Liver (tissue), 9 donors: ENCODE measurements around the gene IFNG-AS1. TPM values are rescaled to one million over a fixed set of nuclear protein-coding genes. Genes with fewer than 3 reads are reported as not detected.

Experiments used
- DNase-seq: peaks from one replicate; pipeline ENCODE4 v3.0.0-alpha.2; 2017; ENCODE audit warnings: low spot score
- H3K27ac ChIP-seq, 2 donors: one replicate each; pipeline ENCODE4 v1.7.0; 2013; ENCODE audit warnings: inconsistent platforms in 2 of 2, low read length in 2 of 2, control low read depth in 1 of 2, low read depth in 1 of 2, mild to moderate bottlenecking in 1 of 2
- H3K27me3 ChIP-seq, 4 donors: one replicate each; pipeline versions ENCODE4 v1.6.1 to v1.7.0; 2013; ENCODE audit warnings: low read length in 3 of 4, inconsistent platforms in 1 of 4, mild to moderate bottlenecking in 1 of 4, moderate library complexity in 1 of 4; ENCODE audit not compliant: control insufficient read depth in 4 of 4, insufficient read depth in 4 of 4
- H3K36me3 ChIP-seq, 4 donors: one replicate each; pipeline versions ENCODE4 v1.6.1 to v1.7.0; 2013; ENCODE audit warnings: low read length in 3 of 4, mild to moderate bottlenecking in 3 of 4, low read depth in 1 of 4, moderate library complexity in 1 of 4; ENCODE audit not compliant: control insufficient read depth in 4 of 4, insufficient read depth in 3 of 4
- H3K4me1 ChIP-seq, 4 donors: one replicate each; pipeline versions ENCODE4 v1.6.1 to v1.7.0; 2013; ENCODE audit warnings: low read length in 3 of 4, mild to moderate bottlenecking in 3 of 4, moderate library complexity in 1 of 4; ENCODE audit not compliant: control insufficient read depth in 4 of 4, insufficient read depth in 4 of 4
- H3K4me3 ChIP-seq, 3 donors: one replicate each; pipeline versions ENCODE4 v1.6.1 to v1.7.0; 2013; ENCODE audit warnings: low read length in 3 of 3, control low read depth in 1 of 3, low read depth in 1 of 3, mild to moderate bottlenecking in 1 of 3
- H3K9ac ChIP-seq, 2 donors: one replicate each; pipeline ENCODE4 v1.7.0; 2013; ENCODE audit warnings: low read length in 2 of 2, mild to moderate bottlenecking in 2 of 2, moderate library complexity in 2 of 2, control low read depth in 1 of 2, low read depth in 1 of 2
- H3K9me3 ChIP-seq, 4 donors: one replicate each; pipeline versions ENCODE4 v1.6.1 to v1.7.0; 2013; ENCODE audit warnings: low read length in 3 of 4; ENCODE audit not compliant: control insufficient read depth in 4 of 4
- EGR1 ChIP-seq, 2 donors: IDR thresholded peaks; 2 replicates each; pipeline ENCODE4 v1.6.1; 2016 to 2018; ENCODE audit warnings: antibody characterized with exemption in 2 of 2, low read depth in 2 of 2
- FOXA1 ChIP-seq: IDR thresholded peaks from 2 replicates; pipeline ENCODE4 v1.6.1; 2016; ENCODE audit warnings: antibody characterized with exemption
- FOXA2 ChIP-seq: IDR thresholded peaks from 2 replicates; pipeline ENCODE4 v1.6.1; 2016; ENCODE audit warnings: antibody characterized with exemption
- GABPA ChIP-seq, 2 donors: IDR thresholded peaks in 1 of 2; conservative IDR thresholded peaks in 1 of 2; 2 replicates each; pipeline ENCODE4 v1.6.1; 2016; ENCODE audit warnings: antibody characterized with exemption in 2 of 2, mild to moderate bottlenecking in 1 of 2, moderate library complexity in 1 of 2
- HNF4A ChIP-seq, 2 donors: conservative IDR thresholded peaks; 2 replicates each; pipeline ENCODE4 v1.6.1; 2016; ENCODE audit warnings: antibody characterized with exemption in 2 of 2, mild to moderate bottlenecking in 2 of 2
- HNF4G ChIP-seq: IDR thresholded peaks from 2 replicates; pipeline ENCODE4 v1.6.1; 2016; ENCODE audit warnings: antibody characterized with exemption
- JUND ChIP-seq, 2 donors: IDR thresholded peaks; 2 replicates each; pipeline ENCODE4 v1.6.1; 2016; ENCODE audit warnings: antibody characterized with exemption in 2 of 2
- NR2F2 ChIP-seq: IDR thresholded peaks from 2 replicates; pipeline ENCODE4 v1.6.1; 2016; ENCODE audit warnings: antibody characterized with exemption
- RAD21 ChIP-seq, 2 donors: IDR thresholded peaks; 2 replicates each; pipeline ENCODE4 v1.6.1; 2016; ENCODE audit warnings: antibody characterized with exemption in 2 of 2, mild to moderate bottlenecking in 2 of 2
- RXRA ChIP-seq, 2 donors: IDR thresholded peaks; 2 replicates each; pipeline ENCODE4 v1.6.1; 2017 to 2018; ENCODE audit warnings: antibody characterized with exemption in 2 of 2, mild to moderate bottlenecking in 1 of 2
- SP1 ChIP-seq: IDR thresholded peaks from 2 replicates; pipeline ENCODE4 v1.6.1; 2018; ENCODE audit warnings: antibody characterized with exemption, mild to moderate bottlenecking
- TAF1 ChIP-seq: conservative IDR thresholded peaks from 2 replicates; pipeline ENCODE4 v1.6.1; 2016; ENCODE audit warnings: antibody characterized with exemption, mild to moderate bottlenecking
- YY1 ChIP-seq: IDR thresholded peaks from 2 replicates; pipeline ENCODE4 v1.6.1; 2016; ENCODE audit warnings: antibody characterized with exemption, mild to moderate bottlenecking
- WGBS: extraction: QIAGEN DNeasy Blood & Tissue Kit; methylation state at CpG from one replicate; pipeline ENCODE4 v1.1.7; 2013; 5-methylcytosine and 5-hydroxymethylcytosine counted together
- polyA plus RNA-seq, 2 donors: library from polyadenylated mRNA; stranded (reverse) in 1 of 2; unstranded in 1 of 2; fragments of 200-250 nt in 1 of 2; fragments of >200 nt in 1 of 2; fragmentation: Nextera tagmentation in 1 of 2; extraction: Ambion mirVana in 1 of 2; gene quantifications; one replicate each; pipeline versions ENCODE4 v1.2.1 to v1.2.3, GENCODE V29; 2013 to 2015
- total RNA-seq, 2 donors: library from RNA; depleted of rRNA; stranded (reverse); fragments of >200 nt; gene quantifications; one replicate each; pipeline ENCODE4 v1.2.3, GENCODE V29; 2014
- TF ChIP-seq, protein P1 (sequence below): fragments of 150-350 bp; IDR thresholded peaks from 2 replicates; pipeline ENCODE4 v1.5.1; 2017; ENCODE audit warnings: improper control_type of control experiment, low read depth, low read length; ENCODE audit not compliant: missing input control
- TF ChIP-seq, protein P2 (sequence below): IDR thresholded peaks from 2 replicates; pipeline ENCODE4 v1.6.1; 2016; ENCODE audit warnings: antibody characterized with exemption
- TF ChIP-seq, protein P3 (sequence below): IDR thresholded peaks from 2 replicates; pipeline ENCODE4 v1.6.1; 2016; ENCODE audit warnings: antibody characterized with exemption
- TF ChIP-seq, protein P4 (sequence below): IDR thresholded peaks from 2 replicates; pipeline ENCODE4 v1.6.1; 2016; ENCODE audit warnings: antibody characterized with exemption
- TF ChIP-seq, protein P5 (sequence below): IDR thresholded peaks from 2 replicates; pipeline ENCODE4 v1.6.1; 2016; ENCODE audit warnings: antibody characterized with exemption, mild to moderate bottlenecking
- donor health status: healthy.
- donor health status: healthy.
- donor health status: healthy.
- donor health status: healthy.
- donor health status: healthy.

Gene IFNG-AS1
- total and polyA plus RNA-seq, 4 donors = 0.24 to 1.0 TPM; not detected in 2

DNA sequence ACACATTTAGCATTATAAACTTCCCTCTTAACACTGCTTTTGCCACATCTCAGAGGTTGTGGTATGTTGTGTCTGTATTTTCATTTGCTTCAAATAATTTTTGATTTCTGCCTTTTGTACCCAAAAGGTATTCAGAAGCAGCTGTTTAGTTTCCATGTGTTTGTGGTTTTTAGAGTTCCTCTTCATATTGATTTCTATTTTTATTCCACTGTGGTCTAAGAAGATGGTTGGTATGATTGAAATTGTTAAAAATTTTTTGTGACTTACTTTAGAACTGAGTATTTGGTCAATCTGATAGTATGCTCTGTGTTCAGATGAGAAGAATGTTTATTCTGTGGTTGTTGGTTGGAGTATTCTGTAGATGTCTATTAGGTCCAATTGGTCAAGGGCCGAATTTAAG, 76.4 kb downstream of the IFNG-AS1 start:
- WGBS = 68% methylated on average over 1 of the region's 1 CpG
- Histone ChIP-seq H3K27ac (no peak overlapping the region), H3K4me1 (no peaks in the 10 kb centered on the region), H3K36me3 (no peaks in the 10 kb centered on the region), H3K4me3 (no peak overlapping the region), H3K9ac (no peak overlapping the region), H3K27me3 (peaks cover 0 to 3% (median 0%) of the 10 kb centered on the region in 4 donors), H3K9me3 (peaks cover 0 to 27% (median 3%) of the 10 kb centered on the region in 4 donors)
- TF ChIP-seq, protein P1, sequence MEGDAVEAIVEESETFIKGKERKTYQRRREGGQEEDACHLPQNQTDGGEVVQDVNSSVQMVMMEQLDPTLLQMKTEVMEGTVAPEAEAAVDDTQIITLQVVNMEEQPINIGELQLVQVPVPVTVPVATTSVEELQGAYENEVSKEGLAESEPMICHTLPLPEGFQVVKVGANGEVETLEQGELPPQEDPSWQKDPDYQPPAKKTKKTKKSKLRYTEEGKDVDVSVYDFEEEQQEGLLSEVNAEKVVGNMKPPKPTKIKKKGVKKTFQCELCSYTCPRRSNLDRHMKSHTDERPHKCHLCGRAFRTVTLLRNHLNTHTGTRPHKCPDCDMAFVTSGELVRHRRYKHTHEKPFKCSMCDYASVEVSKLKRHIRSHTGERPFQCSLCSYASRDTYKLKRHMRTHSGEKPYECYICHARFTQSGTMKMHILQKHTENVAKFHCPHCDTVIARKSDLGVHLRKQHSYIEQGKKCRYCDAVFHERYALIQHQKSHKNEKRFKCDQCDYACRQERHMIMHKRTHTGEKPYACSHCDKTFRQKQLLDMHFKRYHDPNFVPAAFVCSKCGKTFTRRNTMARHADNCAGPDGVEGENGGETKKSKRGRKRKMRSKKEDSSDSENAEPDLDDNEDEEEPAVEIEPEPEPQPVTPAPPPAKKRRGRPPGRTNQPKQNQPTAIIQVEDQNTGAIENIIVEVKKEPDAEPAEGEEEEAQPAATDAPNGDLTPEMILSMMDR = no peak
- TF ChIP-seq EGR1 (IDR thresholded peaks at IDR 0.05; ENCODE audit: low read depth in 2 of 2) = no peak
- TF ChIP-seq RAD21 (IDR thresholded peaks at IDR 0.05) = no peak
- TF ChIP-seq, protein P2, sequence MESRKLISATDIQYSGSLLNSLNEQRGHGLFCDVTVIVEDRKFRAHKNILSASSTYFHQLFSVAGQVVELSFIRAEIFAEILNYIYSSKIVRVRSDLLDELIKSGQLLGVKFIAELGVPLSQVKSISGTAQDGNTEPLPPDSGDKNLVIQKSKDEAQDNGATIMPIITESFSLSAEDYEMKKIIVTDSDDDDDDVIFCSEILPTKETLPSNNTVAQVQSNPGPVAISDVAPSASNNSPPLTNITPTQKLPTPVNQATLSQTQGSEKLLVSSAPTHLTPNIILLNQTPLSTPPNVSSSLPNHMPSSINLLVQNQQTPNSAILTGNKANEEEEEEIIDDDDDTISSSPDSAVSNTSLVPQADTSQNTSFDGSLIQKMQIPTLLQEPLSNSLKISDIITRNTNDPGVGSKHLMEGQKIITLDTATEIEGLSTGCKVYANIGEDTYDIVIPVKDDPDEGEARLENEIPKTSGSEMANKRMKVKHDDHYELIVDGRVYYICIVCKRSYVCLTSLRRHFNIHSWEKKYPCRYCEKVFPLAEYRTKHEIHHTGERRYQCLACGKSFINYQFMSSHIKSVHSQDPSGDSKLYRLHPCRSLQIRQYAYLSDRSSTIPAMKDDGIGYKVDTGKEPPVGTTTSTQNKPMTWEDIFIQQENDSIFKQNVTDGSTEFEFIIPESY = no peak
- no peak for TF ChIP-seq HNF4A (conservative IDR thresholded peaks at IDR 0.05)
- TF ChIP-seq JUND (IDR thresholded peaks at IDR 0.05) = no peak
- TF ChIP-seq FOXA1 = no peak
- TF ChIP-seq YY1 = no peak
- TF ChIP-seq FOXA2 = no peak
- no peak for TF ChIP-seq RXRA (IDR thresholded peaks at IDR 0.05)
- TF ChIP-seq HNF4G = no peak
- no peak for TF ChIP-seq SP1
- TF ChIP-seq, protein P3, sequence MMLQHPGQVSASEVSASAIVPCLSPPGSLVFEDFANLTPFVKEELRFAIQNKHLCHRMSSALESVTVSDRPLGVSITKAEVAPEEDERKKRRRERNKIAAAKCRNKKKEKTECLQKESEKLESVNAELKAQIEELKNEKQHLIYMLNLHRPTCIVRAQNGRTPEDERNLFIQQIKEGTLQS = no peak
- no peak for TF ChIP-seq GABPA (IDR thresholded peaks at IDR 0.05 in 1 of 2, conservative IDR thresholded peaks at IDR 0.05 in 1 of 2)
- TF ChIP-seq, protein P4, sequence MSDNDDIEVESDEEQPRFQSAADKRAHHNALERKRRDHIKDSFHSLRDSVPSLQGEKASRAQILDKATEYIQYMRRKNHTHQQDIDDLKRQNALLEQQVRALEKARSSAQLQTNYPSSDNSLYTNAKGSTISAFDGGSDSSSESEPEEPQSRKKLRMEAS = no peak
- TF ChIP-seq TAF1 = no peak
- TF ChIP-seq NR2F2 = no peak
- TF ChIP-seq, protein P5, sequence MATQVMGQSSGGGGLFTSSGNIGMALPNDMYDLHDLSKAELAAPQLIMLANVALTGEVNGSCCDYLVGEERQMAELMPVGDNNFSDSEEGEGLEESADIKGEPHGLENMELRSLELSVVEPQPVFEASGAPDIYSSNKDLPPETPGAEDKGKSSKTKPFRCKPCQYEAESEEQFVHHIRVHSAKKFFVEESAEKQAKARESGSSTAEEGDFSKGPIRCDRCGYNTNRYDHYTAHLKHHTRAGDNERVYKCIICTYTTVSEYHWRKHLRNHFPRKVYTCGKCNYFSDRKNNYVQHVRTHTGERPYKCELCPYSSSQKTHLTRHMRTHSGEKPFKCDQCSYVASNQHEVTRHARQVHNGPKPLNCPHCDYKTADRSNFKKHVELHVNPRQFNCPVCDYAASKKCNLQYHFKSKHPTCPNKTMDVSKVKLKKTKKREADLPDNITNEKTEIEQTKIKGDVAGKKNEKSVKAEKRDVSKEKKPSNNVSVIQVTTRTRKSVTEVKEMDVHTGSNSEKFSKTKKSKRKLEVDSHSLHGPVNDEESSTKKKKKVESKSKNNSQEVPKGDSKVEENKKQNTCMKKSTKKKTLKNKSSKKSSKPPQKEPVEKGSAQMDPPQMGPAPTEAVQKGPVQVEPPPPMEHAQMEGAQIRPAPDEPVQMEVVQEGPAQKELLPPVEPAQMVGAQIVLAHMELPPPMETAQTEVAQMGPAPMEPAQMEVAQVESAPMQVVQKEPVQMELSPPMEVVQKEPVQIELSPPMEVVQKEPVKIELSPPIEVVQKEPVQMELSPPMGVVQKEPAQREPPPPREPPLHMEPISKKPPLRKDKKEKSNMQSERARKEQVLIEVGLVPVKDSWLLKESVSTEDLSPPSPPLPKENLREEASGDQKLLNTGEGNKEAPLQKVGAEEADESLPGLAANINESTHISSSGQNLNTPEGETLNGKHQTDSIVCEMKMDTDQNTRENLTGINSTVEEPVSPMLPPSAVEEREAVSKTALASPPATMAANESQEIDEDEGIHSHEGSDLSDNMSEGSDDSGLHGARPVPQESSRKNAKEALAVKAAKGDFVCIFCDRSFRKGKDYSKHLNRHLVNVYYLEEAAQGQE = no peak
- no peak for DNase-seq
